B cell (primary cell): Measurements from ENCODE around the gene ZNF611.

Source experiments
- EZH2 ChIP-seq: IDR thresholded peaks from 2 replicates; pipeline ENCODE4 v1.6.1; 2012; ENCODE audit warnings: borderline replicate concordance, low read depth, mild to moderate bottlenecking, moderate library complexity, low read length; ENCODE audit not compliant: insufficient read depth, poor library complexity, severe bottlenecking
- TF ChIP-seq, protein P1 (sequence below): fragments of 200-600 bp; IDR thresholded peaks from one replicate; pipeline ENCODE4 v1.8.0; 2022; ENCODE audit warnings: antibody characterized with exemption, mild to moderate bottlenecking

DNA sequence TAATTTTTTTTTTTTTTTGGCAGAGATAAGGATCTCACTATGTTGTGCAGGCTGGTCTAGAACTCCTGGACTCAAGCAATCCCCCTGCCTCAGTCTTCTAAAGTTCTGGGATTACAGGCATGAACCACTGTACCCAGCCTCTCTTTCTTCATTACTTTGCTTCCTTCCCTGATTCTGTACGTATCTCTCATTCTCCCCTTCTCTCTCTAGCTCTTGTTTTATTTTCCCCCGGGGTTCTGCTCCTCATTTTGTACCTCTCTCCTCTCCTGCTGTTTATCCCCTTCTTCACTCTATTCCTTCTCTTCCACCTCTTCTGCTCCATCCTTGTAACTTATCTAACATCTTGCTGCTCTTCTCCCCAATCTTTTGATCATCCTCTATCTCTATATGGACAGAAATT lies 46.5 kb downstream of the ZNF611 start:
- TF ChIP-seq, protein P1, sequence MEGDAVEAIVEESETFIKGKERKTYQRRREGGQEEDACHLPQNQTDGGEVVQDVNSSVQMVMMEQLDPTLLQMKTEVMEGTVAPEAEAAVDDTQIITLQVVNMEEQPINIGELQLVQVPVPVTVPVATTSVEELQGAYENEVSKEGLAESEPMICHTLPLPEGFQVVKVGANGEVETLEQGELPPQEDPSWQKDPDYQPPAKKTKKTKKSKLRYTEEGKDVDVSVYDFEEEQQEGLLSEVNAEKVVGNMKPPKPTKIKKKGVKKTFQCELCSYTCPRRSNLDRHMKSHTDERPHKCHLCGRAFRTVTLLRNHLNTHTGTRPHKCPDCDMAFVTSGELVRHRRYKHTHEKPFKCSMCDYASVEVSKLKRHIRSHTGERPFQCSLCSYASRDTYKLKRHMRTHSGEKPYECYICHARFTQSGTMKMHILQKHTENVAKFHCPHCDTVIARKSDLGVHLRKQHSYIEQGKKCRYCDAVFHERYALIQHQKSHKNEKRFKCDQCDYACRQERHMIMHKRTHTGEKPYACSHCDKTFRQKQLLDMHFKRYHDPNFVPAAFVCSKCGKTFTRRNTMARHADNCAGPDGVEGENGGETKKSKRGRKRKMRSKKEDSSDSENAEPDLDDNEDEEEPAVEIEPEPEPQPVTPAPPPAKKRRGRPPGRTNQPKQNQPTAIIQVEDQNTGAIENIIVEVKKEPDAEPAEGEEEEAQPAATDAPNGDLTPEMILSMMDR = no peak
- TF ChIP-seq EZH2 = no peak
